Subcutaneous adipose tissue (tissue), 4 donors: Measurements from ENCODE around the gene P4HA2. TPM values are rescaled to one million over a fixed set of nuclear protein-coding genes. Genes with fewer than 3 reads are reported as not detected.

Experiments
- total RNA-seq, 4 donors: library from RNA; depleted of rRNA; stranded (reverse); fragments of >200 nt; gene quantifications; one replicate each; pipeline ENCODE4 v1.1.0, GENCODE V29; 2016
- TF ChIP-seq, protein P1 (sequence below): fragments of 450-650 bp; IDR thresholded peaks from one replicate; pipeline ENCODE4 v1.5.1; 2016; ENCODE audit warnings: low read depth, mild to moderate bottlenecking, control low read depth, antibody characterized with exemption, moderate library complexity

The P4HA2 gene
- total RNA-seq, 4 donors from 2014 or later, result 6.8 to 15.0 (median 14.0) TPM

DNA sequence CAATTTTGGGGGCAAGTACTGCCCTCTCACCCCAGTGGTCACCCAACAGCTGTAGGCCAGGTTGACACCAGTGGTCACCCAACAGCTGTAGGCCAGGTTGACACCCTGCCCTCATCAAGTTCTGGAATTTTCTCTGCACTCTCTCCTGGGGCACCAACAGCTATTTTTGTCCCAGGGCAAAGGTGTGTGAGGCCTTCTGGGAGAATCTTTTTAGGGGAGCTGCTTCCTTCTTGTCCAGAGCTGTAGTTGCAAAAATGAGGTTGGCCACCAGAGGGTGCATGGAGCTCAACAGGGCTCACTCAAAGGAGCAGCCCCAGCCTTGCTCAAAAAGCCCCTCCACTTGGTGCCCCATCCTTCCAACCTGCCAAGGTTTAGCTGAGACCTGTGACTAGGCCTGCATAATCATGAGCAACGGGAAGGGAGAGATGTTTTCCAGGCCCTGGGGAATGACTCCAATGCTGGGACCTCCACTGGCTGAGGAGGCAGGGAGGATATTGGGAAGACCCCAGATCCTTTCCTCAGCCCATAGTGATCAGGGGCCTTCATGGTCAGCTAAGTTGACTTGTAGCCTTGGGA lies 10.6 kb upstream of the P4HA2 start:
- TF ChIP-seq, protein P1, sequence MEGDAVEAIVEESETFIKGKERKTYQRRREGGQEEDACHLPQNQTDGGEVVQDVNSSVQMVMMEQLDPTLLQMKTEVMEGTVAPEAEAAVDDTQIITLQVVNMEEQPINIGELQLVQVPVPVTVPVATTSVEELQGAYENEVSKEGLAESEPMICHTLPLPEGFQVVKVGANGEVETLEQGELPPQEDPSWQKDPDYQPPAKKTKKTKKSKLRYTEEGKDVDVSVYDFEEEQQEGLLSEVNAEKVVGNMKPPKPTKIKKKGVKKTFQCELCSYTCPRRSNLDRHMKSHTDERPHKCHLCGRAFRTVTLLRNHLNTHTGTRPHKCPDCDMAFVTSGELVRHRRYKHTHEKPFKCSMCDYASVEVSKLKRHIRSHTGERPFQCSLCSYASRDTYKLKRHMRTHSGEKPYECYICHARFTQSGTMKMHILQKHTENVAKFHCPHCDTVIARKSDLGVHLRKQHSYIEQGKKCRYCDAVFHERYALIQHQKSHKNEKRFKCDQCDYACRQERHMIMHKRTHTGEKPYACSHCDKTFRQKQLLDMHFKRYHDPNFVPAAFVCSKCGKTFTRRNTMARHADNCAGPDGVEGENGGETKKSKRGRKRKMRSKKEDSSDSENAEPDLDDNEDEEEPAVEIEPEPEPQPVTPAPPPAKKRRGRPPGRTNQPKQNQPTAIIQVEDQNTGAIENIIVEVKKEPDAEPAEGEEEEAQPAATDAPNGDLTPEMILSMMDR, result no peak

DNA sequence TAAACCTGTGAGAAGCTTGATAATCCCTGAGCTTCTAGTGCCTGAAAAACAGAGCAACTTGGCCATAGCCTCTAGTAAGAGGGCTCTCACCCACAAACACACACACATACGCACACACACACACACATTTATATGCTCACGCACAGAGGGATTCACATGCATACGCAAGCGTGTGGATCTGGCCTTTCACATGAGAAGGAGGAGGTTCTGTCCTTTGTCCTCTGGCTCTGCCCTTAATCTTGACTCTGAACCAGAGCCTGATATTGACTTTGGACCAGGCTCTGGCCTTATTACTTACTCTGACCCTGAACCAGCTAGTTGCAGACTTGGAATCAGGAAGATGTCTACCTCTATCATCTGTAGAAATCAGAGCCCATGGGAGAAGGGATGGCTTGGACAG lies 10.0 kb upstream of the P4HA2 start:
- TF ChIP-seq, protein P1, result no peak

GRCh38 chr5:132237141-132237540 lies 9.5 kb upstream of the P4HA2 start:
- TF ChIP-seq, protein P1, result no peak

DNA sequence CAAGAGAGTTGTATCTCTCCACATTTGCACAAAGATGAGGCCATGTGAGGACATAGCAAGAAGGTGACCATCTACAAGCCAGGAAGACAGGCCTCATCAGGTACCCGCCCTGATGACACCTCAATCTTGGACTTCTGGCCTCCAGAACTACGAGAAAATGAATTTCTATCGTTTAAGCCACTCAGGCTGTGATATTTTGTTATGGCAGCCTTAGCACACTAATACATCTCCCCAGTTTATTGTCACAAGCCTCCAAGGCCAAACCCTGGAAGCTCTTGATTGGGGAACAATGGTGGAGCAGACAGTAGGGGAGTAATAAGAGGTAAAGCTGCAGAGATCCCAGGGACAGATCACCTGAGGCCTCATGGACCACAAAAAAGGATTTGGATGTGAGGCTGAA lies 7.7 kb upstream of the P4HA2 start:
- TF ChIP-seq, protein P1, result no peak

DNA sequence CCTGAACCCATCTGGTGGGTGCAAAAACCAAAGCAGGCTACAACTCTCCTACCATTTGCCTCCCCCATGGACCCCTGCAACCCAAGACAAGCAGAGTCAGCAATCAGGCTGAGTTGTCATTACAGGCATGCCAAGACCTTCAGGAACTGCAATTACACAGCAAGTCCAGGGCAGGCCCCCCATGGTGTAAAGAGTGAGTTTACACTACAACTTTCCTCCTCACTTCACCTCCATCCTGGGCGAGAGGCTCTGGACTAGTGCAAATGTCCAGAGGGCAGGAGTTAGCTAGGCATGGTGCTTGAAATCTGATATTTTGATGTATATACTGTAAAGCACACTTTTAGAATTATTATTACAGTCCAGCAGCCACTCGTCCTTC lies 7.0 kb upstream of the P4HA2 start:
- TF ChIP-seq, protein P1, result no peak

DNA sequence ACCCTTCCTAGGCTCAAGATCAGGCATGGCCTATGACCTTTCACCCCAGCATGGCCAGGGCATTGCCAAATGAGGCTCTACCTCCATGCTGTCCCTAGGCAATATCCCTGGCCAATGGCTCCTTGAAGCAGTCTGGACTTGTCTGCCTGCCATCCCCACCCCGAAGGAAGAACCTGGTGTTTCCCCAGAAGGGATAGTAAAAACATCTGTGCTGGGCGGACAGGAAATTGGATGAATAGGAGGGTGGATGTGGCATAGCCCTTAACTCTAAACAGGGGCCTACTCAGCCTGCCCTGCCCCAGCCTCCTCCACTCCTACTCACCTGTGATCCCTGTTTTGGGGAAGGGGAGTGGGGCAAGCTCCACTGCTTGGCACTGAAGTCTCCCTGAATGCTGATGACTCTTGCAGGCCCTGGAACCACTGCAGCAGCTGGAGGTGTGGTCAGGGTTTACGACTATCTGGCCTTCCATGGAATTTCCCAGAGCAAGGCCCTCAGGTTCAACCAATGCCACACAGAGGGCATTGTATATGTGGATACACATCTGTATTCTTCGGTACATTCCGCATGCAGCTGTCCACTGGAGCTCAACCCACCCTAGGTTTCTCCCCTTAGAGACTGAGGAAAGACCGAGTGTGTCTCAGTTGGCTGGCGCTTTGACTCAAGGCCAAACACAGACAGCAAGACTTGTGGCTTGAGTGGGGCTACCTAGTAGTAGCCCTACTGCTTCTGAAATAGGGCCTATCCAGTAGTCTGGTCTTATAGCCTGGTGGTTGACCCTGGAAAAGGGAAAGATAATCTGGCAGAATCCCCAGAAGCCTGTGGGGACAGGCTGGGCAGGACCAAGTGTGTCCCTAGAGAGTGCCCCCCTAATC lies 6.4 kb upstream of the P4HA2 start:
- TF ChIP-seq, protein P1, result no peak

DNA sequence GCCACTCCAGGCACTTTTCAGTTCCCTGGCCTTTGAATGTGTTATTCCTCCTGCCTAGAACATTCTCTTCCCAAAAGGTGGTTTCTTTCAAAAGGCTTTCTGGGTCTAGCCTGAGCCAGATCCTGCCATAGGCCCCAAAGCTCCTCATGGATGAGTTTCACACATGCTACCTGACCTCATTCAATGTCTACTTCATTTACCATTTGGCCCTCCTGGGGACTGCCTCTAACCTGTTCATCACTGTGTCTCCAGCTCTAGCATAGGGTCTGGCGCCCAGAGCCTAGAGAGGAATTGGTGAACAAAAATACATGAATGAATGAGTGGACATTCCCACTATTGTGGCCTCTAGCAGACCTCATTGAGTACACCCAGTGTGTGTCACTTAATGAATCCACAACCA lies 5.4 kb upstream of the P4HA2 start:
- TF ChIP-seq, protein P1, result no peak
